ENCODE results near the gene VASH2.
"Not testable (repeated sequence)": the region's sequence is repeated elsewhere in the genome, so short reads cannot be mapped to it uniquely, and the experiment has no call there.

Gene VASH2
- 0 to 0.20 (median 0.06) reads per million in 18 experiments for total RNA-seq

GRCh38 chr1:212950243-212951125 is at the start of gene VASH2:
Gene VASH2 (plus strand): TSS chr1:212950541. CDS start chr1:212951543, 1,002 bp downstream.
- DNase-seq, result peak; percentile 45 to 49

- no peak for DNase-seq
Measured at GRCh38 chr1:212901290-212901689, 49.1 kb upstream of the VASH2 start.

- DNase-seq, result no peak
Measured at GRCh38 chr1:212902054-212902453, 48.3 kb upstream of the VASH2 start.

GRCh38 chr1:212903664-212904063 is 46.7 kb upstream of the VASH2 start:
- peak in 1 of 2 donors; percentile 17 for DNase-seq

- not testable (repeated sequence) for DNase-seq
Measured at GRCh38 chr1:212908071-212908470, 42.3 kb upstream of the VASH2 start.

GRCh38 chr1:212908971-212909370 is 41.4 kb upstream of the VASH2 start:
- DNase-seq, result no peak

GRCh38 chr1:212909652-212910063 is 40.7 kb upstream of the VASH2 start:
- no peak for DNase-seq

GRCh38 chr1:212910213-212910612 is 40.1 kb upstream of the VASH2 start:
- not testable (repeated sequence) for DNase-seq

- DNase-seq, result not testable (repeated sequence)
Measured at GRCh38 chr1:212913638-212914037, 36.7 kb upstream of the VASH2 start.

GRCh38 chr1:212914110-212914509 is 36.2 kb upstream of the VASH2 start:
- DNase-seq, result not testable (repeated sequence)

- no peak for DNase-seq
Measured at GRCh38 chr1:212914789-212915188, 35.6 kb upstream of the VASH2 start.

- no peak for DNase-seq
Measured at GRCh38 chr1:212915245-212916091, 34.9 kb upstream of the VASH2 start.

GRCh38 chr1:212916481-212917133 is 33.7 kb upstream of the VASH2 start:
- DNase-seq, result peak; percentile 88 to 96

- DNase-seq, result no peak
Measured at GRCh38 chr1:212917134-212917485, 33.2 kb upstream of the VASH2 start.

GRCh38 chr1:212917858-212918257 is 32.5 kb upstream of the VASH2 start:
- DNase-seq, result no peak

- no peak for DNase-seq
Measured at GRCh38 chr1:212918824-212919223, 31.5 kb upstream of the VASH2 start.

- no peak for DNase-seq
Measured at GRCh38 chr1:212920246-212920645, 30.1 kb upstream of the VASH2 start.

- DNase-seq, result no peak
Measured at GRCh38 chr1:212920896-212921295, 29.4 kb upstream of the VASH2 start.

- peak; percentile 56 to 68 for DNase-seq
Measured at GRCh38 chr1:212922016-212922415, 28.3 kb upstream of the VASH2 start.

- DNase-seq, result peak in 1 of 2 donors; percentile 59
Measured at GRCh38 chr1:212926372-212926771, 24.0 kb upstream of the VASH2 start.

GRCh38 chr1:212928323-212929291 is 21.7 kb upstream of the VASH2 start:
- DNase-seq, result no peak
